IMR-90 (cell line): ENCODE data around the gene GPR21. TPM values are rescaled to one million over a fixed set of nuclear protein-coding genes. Genes with fewer than 3 reads are reported as not detected.

Experiments used
- ATAC-seq: fragments of 200-7000 bp; cut with Tn5 transposase; 2 replicates; pipeline ENCODE4 v1.9.1; 2020; ENCODE audit warnings: low read depth, mild to moderate bottlenecking, moderate library complexity
- BruUV-seq: library from RNA; stranded (reverse); fragments of 400-500 nt; replicated peaks from 2 replicates; lab custom pipeline; 2021; lab: Mats Ljungman, UMichigan
- CTCF ChIA-PET: fragments of 300-600 bp; formaldehyde crosslinking; extraction: SDS; loops from one replicate; lab custom pipeline; 2021; ENCODE audit warnings: antibody characterized with exemption; lab: Yijun Ruan, JAX
- POLR2A ChIA-PET: fragments of 300-600 bp; sonication (Branson Sonifier 250); formaldehyde crosslinking; loops from one replicate; lab custom pipeline; 2022; ENCODE audit warnings: antibody characterized with exemption; ENCODE audit not compliant: unreplicated experiment; lab: Charles Lee
- DNase-seq: peaks from one replicate; pipeline ENCODE4 v3.0.0; 2013
- H2AFZ ChIP-seq: replicated peaks from 2 replicates; pipeline ENCODE3; 2013; ENCODE audit warnings: low read length, mild to moderate bottlenecking; ENCODE audit not compliant: poor library complexity
- H2AK5ac ChIP-seq: 2 replicates; pipeline ENCODE4 v1.6.1; 2013; ENCODE audit warnings: low read depth, low read length, inconsistent platforms
- H2AK9ac ChIP-seq: replicated peaks from 2 replicates; pipeline ENCODE3; 2013; ENCODE audit warnings: mild to moderate bottlenecking, low read depth, low read length, moderate library complexity; ENCODE audit not compliant: poor library complexity
- H2BK120ac ChIP-seq: 2 replicates; pipeline ENCODE4 v1.6.1; 2013; ENCODE audit warnings: low read depth, low read length, inconsistent platforms
- H2BK15ac ChIP-seq: 3 replicates; pipeline ENCODE4 v1.6.1; 2013; ENCODE audit warnings: low read depth, low read length, inconsistent platforms
- H2BK20ac ChIP-seq: 2 replicates; pipeline ENCODE4 v1.6.1; 2013; ENCODE audit warnings: low read depth, mild to moderate bottlenecking, inconsistent platforms, low read length, moderate library complexity
- H2BK5ac ChIP-seq: 2 replicates; pipeline ENCODE4 v1.6.1; 2013; ENCODE audit warnings: mild to moderate bottlenecking, low read depth, low read length, inconsistent platforms; ENCODE audit not compliant: poor library complexity, severe bottlenecking
- H3K14ac ChIP-seq: replicated peaks from 2 replicates; pipeline ENCODE4 v1.6.1; 2013; ENCODE audit warnings: low read depth, low read length, inconsistent platforms
- H3K18ac ChIP-seq: 2 replicates; pipeline ENCODE4 v1.6.1; 2013; ENCODE audit warnings: low read depth, low read length, control low read depth
- H3K23ac ChIP-seq: 2 replicates; pipeline ENCODE4 v1.6.1; 2013; ENCODE audit warnings: low read depth, low read length, inconsistent platforms
- H3K27ac ChIP-seq: 2 replicates; pipeline ENCODE4 v1.5.1; 2013; ENCODE audit warnings: mild to moderate bottlenecking, control low read depth, low read length; ENCODE audit not compliant: insufficient read depth
- H3K27me3 ChIP-seq: 2 replicates; pipeline ENCODE4 v1.6.1; 2013; ENCODE audit warnings: low read length; ENCODE audit not compliant: control insufficient read depth, insufficient read depth
- H3K36me3 ChIP-seq: 2 replicates; pipeline ENCODE4 v1.6.1; 2013; ENCODE audit warnings: low read length, mixed read lengths; ENCODE audit not compliant: control insufficient read depth, insufficient read depth
- H3K4ac ChIP-seq: 2 replicates; pipeline ENCODE4 v1.6.1; 2013; ENCODE audit warnings: low read depth, low read length, inconsistent platforms
- H3K4me1 ChIP-seq: 2 replicates; pipeline ENCODE4 v1.6.1; 2013; ENCODE audit warnings: low read length, mixed read lengths; ENCODE audit not compliant: control insufficient read depth, insufficient read depth
- H3K4me2 ChIP-seq: 2 replicates; pipeline ENCODE4 v1.6.1; 2013; ENCODE audit warnings: low read depth, mild to moderate bottlenecking, control low read depth, low read length, moderate library complexity
- H3K4me3 ChIP-seq: 2 replicates; pipeline ENCODE4 v1.5.1; 2013; ENCODE audit warnings: low read depth, mild to moderate bottlenecking, control low read depth, low read length, moderate library complexity; ENCODE audit not compliant: insufficient read depth
- H3K56ac ChIP-seq: 2 replicates; pipeline ENCODE4 v1.6.1; 2013; ENCODE audit warnings: low read length, inconsistent platforms; ENCODE audit not compliant: insufficient read depth; ENCODE audit errors: extremely low read depth
- H3K79me1 ChIP-seq, 2 experiments: 2 replicates each; pipeline ENCODE4 v1.6.1; 2013; ENCODE audit warnings: low read length in 2 of 2, inconsistent platforms in 1 of 2, low read depth in 1 of 2
- H3K9ac ChIP-seq: 2 replicates; pipeline ENCODE4 v1.6.1; 2013; ENCODE audit warnings: low read depth, low read length, control low read depth
- H3K9me1 ChIP-seq: 2 replicates; pipeline ENCODE4 v1.6.1; 2013; ENCODE audit warnings: low read length, inconsistent platforms; ENCODE audit not compliant: insufficient read depth
- H3K9me3 ChIP-seq: 2 replicates; pipeline ENCODE4 v1.6.1; 2013; ENCODE audit warnings: low read length; ENCODE audit not compliant: control insufficient read depth, insufficient read depth
- H4K20me1 ChIP-seq: 2 replicates; pipeline ENCODE4 v1.6.1; 2013; ENCODE audit warnings: low read length, inconsistent platforms; ENCODE audit not compliant: insufficient read depth
- H4K5ac ChIP-seq: 2 replicates; pipeline ENCODE4 v1.6.1; 2013; ENCODE audit warnings: mild to moderate bottlenecking, low read depth, low read length, control low read depth
- H4K8ac ChIP-seq, 2 experiments: 2 replicates each; pipeline ENCODE4 v1.6.1; 2013; ENCODE audit warnings: low read depth in 2 of 2, low read length in 2 of 2, control low read depth in 1 of 2, inconsistent platforms in 1 of 2
- H4K91ac ChIP-seq: 2 replicates; pipeline ENCODE4 v1.6.1; 2013; ENCODE audit warnings: low read depth, low read length, inconsistent platforms; ENCODE audit not compliant: insufficient read depth
- BHLHE40 ChIP-seq: fragments of 150-350 bp; IDR thresholded peaks from 2 replicates; pipeline ENCODE4 v1.6.1; 2016; ENCODE audit warnings: mild to moderate bottlenecking, low read depth, low read length
- CEBPB ChIP-seq: IDR thresholded peaks from 2 replicates; pipeline ENCODE4 v1.6.1; 2012; ENCODE audit warnings: low read depth, low read length, improper control_type of control experiment
- FOS ChIP-seq: fragments of 150-350 bp; IDR thresholded peaks from 2 replicates; pipeline ENCODE4 v1.6.1; 2016; ENCODE audit warnings: low read depth, low read length
- MXI1 ChIP-seq: IDR thresholded peaks from 2 replicates; pipeline ENCODE4 v1.6.1; 2012; ENCODE audit warnings: low read depth, mild to moderate bottlenecking, low read length, moderate library complexity, borderline replicate concordance
- POLR2A ChIP-seq: IDR thresholded peaks from 2 replicates; pipeline ENCODE4 v1.6.1; 2012; ENCODE audit warnings: mild to moderate bottlenecking, low read depth, low read length
- RAD21 ChIP-seq: IDR thresholded peaks from 2 replicates; pipeline ENCODE4 v1.6.1; 2012; ENCODE audit warnings: low read length, improper control_type of control experiment
- RCOR1 ChIP-seq: IDR thresholded peaks from 2 replicates; pipeline ENCODE4 v1.6.1; 2012; ENCODE audit warnings: mild to moderate bottlenecking, low read length, improper control_type of control experiment; ENCODE audit not compliant: insufficient replicate concordance
- WGBS, 2 experiments: methylation state at CpG; one replicate each; pipeline versions ENCODE4 v1.1.5 to v1.1.7; 2013; ENCODE audit warnings: missing lambda C conversion rate in 2 of 2; ENCODE audit not compliant: insufficient read length in 1 of 2; ENCODE audit errors: extremely low coverage in 2 of 2; 5-methylcytosine and 5-hydroxymethylcytosine counted together
- dilution Hi-C: fragments of 300-500 bp; cut with HindIII; formaldehyde crosslinking; loops from one replicate; pipeline ENCODE4 v1.14.3; 2018; ENCODE audit warnings: low sequenced_read_pairs; ENCODE audit not compliant: unreplicated experiment
- in situ Hi-C: fragments of 300-500 bp; cut with MboI; formaldehyde crosslinking; loops from 3 replicates; pipeline ENCODE4 v1.14.3; 2019; ENCODE audit warnings: low sequenced_read_pairs, inconsistent platforms, mixed read lengths
- intact Hi-C: fragments of 100-400 bp; cut with micrococcal nuclease; formaldehyde crosslinking; loops from 2 replicates; pipeline ENCODE4 v1.10.0; 2022
- polyA plus RNA-seq, 3 experiments: library from polyadenylated mRNA; depleted of rRNA; stranded (reverse); fragments of >200 nt; gene quantifications; 2 replicates each; pipeline ENCODE4 v1.2.3, GENCODE V29; 2012; ENCODE audit warnings: low replicate concordance in 1 of 3
- total RNA-seq: library from RNA; depleted of rRNA; stranded (reverse); fragments of >200 nt; gene quantifications from 2 replicates; pipeline ENCODE4 v1.2.3, GENCODE V29; 2012
- TF ChIP-seq, protein P1 (sequence below): conservative IDR thresholded peaks from 2 replicates; pipeline ENCODE4 v1.5.1; 2012; ENCODE audit warnings: mild to moderate bottlenecking, low read depth, low read length, improper control_type of control experiment

GPR21 gene
- total and polyA plus RNA-seq, 2 of the 4 experiments (the other 2 are of a cell fraction): 0.90 TPM; not detected in 1

- ATAC-seq (no peak), DNase-seq (no peak)
- no CpG with 5 or more reads among the region's 1 CpG for WGBS, 2 experiments
- no peak overlapping the region for H3K4me2 ChIP-seq
- H2AFZ ChIP-seq: no peak overlapping the region
- H2BK20ac ChIP-seq: no peak overlapping the region
- H2BK120ac ChIP-seq: no peak overlapping the region
- no peak overlapping the region for H2AK5ac ChIP-seq
- no peaks in the 10 kb centered on the region for H4K20me1 ChIP-seq
- H3K23ac ChIP-seq: no peak overlapping the region
- ChIA-PET POLR2A (no interaction called here), CTCF (interaction anchor here (0.7 kb wide), 1 partner anchor 29 kb away, joined by 4 read pairs; no protein-coding TSS in a partner anchor)
- dilution Hi-C loops (no loop called here), in situ Hi-C loops (no loop called here), intact Hi-C loops (loop anchor here (10.0 kb wide), 1 partner anchor 354 kb away; the partner anchor contains the start of gene CRB2)
- H2BK15ac ChIP-seq: no peak overlapping the region
- no TSS peak for BruUV-seq
- H2AK9ac ChIP-seq: no peak overlapping the region
- no peak overlapping the region for H3K27ac ChIP-seq
- H3K56ac ChIP-seq: no peak overlapping the region
- 0 out of 2 replicates have a peak, but pooled peaks cover 1% of the 10 kb centered on the region for H3K4me1 ChIP-seq
- TF ChIP-seq RCOR1 (no peak), RAD21 (no peak), POLR2A (no peak), MXI1 (no peak), CEBPB (no peak), FOS (no peak), BHLHE40 (no peak)
- TF ChIP-seq, protein P1, sequence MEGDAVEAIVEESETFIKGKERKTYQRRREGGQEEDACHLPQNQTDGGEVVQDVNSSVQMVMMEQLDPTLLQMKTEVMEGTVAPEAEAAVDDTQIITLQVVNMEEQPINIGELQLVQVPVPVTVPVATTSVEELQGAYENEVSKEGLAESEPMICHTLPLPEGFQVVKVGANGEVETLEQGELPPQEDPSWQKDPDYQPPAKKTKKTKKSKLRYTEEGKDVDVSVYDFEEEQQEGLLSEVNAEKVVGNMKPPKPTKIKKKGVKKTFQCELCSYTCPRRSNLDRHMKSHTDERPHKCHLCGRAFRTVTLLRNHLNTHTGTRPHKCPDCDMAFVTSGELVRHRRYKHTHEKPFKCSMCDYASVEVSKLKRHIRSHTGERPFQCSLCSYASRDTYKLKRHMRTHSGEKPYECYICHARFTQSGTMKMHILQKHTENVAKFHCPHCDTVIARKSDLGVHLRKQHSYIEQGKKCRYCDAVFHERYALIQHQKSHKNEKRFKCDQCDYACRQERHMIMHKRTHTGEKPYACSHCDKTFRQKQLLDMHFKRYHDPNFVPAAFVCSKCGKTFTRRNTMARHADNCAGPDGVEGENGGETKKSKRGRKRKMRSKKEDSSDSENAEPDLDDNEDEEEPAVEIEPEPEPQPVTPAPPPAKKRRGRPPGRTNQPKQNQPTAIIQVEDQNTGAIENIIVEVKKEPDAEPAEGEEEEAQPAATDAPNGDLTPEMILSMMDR: no peak
- no peaks in the 10 kb centered on the region for H3K9me1 ChIP-seq
- no peak overlapping the region for H3K9ac ChIP-seq
- no peaks in the 10 kb centered on the region for H3K9me3 ChIP-seq
- peaks cover 2 to 5% of the 10 kb centered on the region in 2 experiments for H3K79me1 ChIP-seq
- H3K14ac ChIP-seq: no peak overlapping the region
- H3K27me3 ChIP-seq: no peaks in the 10 kb centered on the region
- H4K91ac ChIP-seq: no peak overlapping the region
- peak overlapping the region; percentile 48; the same call in 1 of the 2 replicates for H4K5ac ChIP-seq
- H3K36me3 ChIP-seq: peaks cover 12% of the 10 kb centered on the region
- no peak overlapping the region for H4K8ac ChIP-seq
- no peak overlapping the region for H3K4me3 ChIP-seq
- H3K4ac ChIP-seq: no peak overlapping the region
- no peak overlapping the region for H3K18ac ChIP-seq
- no peak overlapping the region for H2BK5ac ChIP-seq
Measured at GRCh38 chr9:123000371-123001068, 32.9 kb upstream of the GPR21 start.
